ENCODE data around the gene ZBTB46.

Gene ZBTB46

DNA sequence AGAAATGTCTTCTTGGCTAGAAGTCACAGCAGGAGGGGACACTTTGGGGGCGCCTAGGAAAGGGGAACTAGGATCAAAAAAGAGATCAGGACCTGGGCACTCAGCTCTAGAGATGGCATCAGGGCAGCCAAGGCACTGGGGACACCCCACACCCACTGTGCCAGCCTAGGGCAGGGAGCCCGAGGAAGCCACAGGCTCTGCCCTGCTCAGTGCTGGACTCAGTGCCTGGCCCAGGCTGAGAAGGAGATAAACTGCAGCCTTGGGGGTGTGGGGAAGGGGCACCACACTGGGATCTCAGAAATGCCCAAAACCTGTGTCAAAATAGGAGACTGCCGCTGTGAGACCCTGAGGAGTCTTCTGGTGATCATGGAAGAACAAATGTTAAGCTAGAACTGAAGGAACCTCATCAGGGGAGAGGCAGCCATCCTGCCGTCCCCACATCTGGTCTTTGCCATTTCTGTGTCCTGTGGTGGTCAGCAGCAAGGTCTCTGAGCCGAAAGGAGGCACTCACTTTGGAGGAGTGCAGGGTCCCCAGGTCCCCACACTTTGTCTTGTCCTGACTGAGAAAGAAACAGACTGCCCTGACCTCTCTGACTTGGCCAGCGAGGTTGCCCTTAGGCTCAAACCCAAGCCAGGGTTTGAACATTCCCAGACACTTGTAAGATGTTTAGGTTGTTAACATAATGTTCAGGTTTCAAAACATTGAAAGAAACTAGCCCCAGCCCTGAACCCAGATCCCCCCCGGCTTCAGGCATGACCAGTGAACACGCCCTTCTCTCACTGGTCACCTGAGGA is 125.6 kb downstream of the ZBTB46 start:
- TF ChIP-seq, protein P1, sequence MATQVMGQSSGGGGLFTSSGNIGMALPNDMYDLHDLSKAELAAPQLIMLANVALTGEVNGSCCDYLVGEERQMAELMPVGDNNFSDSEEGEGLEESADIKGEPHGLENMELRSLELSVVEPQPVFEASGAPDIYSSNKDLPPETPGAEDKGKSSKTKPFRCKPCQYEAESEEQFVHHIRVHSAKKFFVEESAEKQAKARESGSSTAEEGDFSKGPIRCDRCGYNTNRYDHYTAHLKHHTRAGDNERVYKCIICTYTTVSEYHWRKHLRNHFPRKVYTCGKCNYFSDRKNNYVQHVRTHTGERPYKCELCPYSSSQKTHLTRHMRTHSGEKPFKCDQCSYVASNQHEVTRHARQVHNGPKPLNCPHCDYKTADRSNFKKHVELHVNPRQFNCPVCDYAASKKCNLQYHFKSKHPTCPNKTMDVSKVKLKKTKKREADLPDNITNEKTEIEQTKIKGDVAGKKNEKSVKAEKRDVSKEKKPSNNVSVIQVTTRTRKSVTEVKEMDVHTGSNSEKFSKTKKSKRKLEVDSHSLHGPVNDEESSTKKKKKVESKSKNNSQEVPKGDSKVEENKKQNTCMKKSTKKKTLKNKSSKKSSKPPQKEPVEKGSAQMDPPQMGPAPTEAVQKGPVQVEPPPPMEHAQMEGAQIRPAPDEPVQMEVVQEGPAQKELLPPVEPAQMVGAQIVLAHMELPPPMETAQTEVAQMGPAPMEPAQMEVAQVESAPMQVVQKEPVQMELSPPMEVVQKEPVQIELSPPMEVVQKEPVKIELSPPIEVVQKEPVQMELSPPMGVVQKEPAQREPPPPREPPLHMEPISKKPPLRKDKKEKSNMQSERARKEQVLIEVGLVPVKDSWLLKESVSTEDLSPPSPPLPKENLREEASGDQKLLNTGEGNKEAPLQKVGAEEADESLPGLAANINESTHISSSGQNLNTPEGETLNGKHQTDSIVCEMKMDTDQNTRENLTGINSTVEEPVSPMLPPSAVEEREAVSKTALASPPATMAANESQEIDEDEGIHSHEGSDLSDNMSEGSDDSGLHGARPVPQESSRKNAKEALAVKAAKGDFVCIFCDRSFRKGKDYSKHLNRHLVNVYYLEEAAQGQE (IDR thresholded peaks at IDR 0.05; ENCODE audit: insufficient read depth in 1 of 2, low read depth in 2 of 2, low read length in 2 of 2) = no peak
- TF ChIP-seq POLR2AphosphoS5 (IDR thresholded peaks at IDR 0.05; ENCODE audit: low read depth, low read length) = no peak
- TF ChIP-seq TAF1 (IDR thresholded peaks at IDR 0.05; ENCODE audit: borderline replicate concordance, insufficient read depth, low read length) = no peak
- no peak for TF ChIP-seq SIN3A (IDR thresholded peaks at IDR 0.05; ENCODE audit: borderline replicate concordance, insufficient read depth, low read length)
- no peak for TF ChIP-seq FOXP2 (optimal IDR thresholded peaks at IDR 0.05; ENCODE audit: borderline replicate concordance, extremely low read depth, extremely low read length, insufficient read depth)

- TF ChIP-seq POLR2AphosphoS5 (IDR thresholded peaks at IDR 0.05; ENCODE audit: low read depth, low read length) (no peak), TAF1 (IDR thresholded peaks at IDR 0.05; ENCODE audit: borderline replicate concordance, insufficient read depth, low read length) (no peak), SIN3A (IDR thresholded peaks at IDR 0.05; ENCODE audit: borderline replicate concordance, insufficient read depth, low read length) (no peak), FOXP2 (optimal IDR thresholded peaks at IDR 0.05; ENCODE audit: borderline replicate concordance, extremely low read depth, extremely low read length, insufficient read depth) (no peak)
- TF ChIP-seq, protein P1 (IDR thresholded peaks at IDR 0.05; ENCODE audit: insufficient read depth in 1 of 2, low read depth in 2 of 2, low read length in 2 of 2) = no peak
Observed at GRCh38 chr20:63704749-63705117, 126.3 kb downstream of the ZBTB46 start.

GRCh38 chr20:63703976-63704748 is 126.9 kb downstream of the ZBTB46 start:
- TF ChIP-seq, protein P1 (IDR thresholded peaks at IDR 0.05; ENCODE audit: insufficient read depth in 1 of 2, low read depth in 2 of 2, low read length in 2 of 2) = no peak
- TF ChIP-seq TAF1 (IDR thresholded peaks at IDR 0.05; ENCODE audit: borderline replicate concordance, insufficient read depth, low read length) = no peak
- no peak for TF ChIP-seq POLR2AphosphoS5 (IDR thresholded peaks at IDR 0.05; ENCODE audit: low read depth, low read length)
- TF ChIP-seq FOXP2 (optimal IDR thresholded peaks at IDR 0.05; ENCODE audit: borderline replicate concordance, extremely low read depth, extremely low read length, insufficient read depth) = no peak
- TF ChIP-seq SIN3A (IDR thresholded peaks at IDR 0.05; ENCODE audit: borderline replicate concordance, insufficient read depth, low read length) = no peak

GRCh38 chr20:63703471-63703975 is 127.5 kb downstream of the ZBTB46 start:
- no peak for TF ChIP-seq POLR2AphosphoS5 (IDR thresholded peaks at IDR 0.05; ENCODE audit: low read depth, low read length)
- no peak for TF ChIP-seq FOXP2 (optimal IDR thresholded peaks at IDR 0.05; ENCODE audit: borderline replicate concordance, extremely low read depth, extremely low read length, insufficient read depth)
- TF ChIP-seq SIN3A (IDR thresholded peaks at IDR 0.05; ENCODE audit: borderline replicate concordance, insufficient read depth, low read length) = no peak
- no peak for TF ChIP-seq TAF1 (IDR thresholded peaks at IDR 0.05; ENCODE audit: borderline replicate concordance, insufficient read depth, low read length)
- TF ChIP-seq, protein P1 (IDR thresholded peaks at IDR 0.05; ENCODE audit: insufficient read depth in 1 of 2, low read depth in 2 of 2, low read length in 2 of 2) = no peak
